ENCODE results near the gene SUGCT.
A peak's percentile ranks its signal among the peaks of the same experiment; 100 is the strongest.

The SUGCT gene

DNA sequence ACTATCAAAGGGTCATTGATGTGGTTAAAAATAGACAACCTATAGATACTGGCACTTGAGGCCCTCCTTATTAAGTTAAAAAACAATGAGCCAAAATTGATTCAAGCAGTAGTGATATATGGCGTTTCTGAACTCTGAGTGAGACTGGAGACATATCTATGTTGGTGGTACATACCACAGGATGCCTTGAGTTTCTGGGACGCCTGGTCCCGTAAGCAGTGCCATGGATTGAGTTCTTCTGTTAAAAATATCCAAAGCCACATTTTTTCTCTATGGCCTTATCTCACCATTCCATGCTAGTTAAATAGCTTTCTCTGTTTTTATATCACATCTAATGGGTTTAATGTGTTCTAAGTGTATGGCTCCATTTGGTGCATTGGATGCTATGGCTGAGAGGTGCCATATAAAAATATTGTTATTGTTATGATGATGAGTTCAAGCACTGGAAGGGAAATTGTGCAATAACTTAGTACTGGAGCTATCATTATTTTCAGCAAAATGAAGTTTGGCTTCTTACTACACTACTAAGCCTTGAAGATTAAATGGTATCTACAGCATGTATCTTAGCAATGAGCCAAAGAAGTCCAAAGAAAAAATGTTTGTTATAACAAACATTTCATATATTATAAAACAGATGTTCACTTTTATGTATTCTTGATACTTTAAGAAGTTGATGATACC lies 713.9 kb downstream of the SUGCT start:
- DNase-seq: no peak

DNA sequence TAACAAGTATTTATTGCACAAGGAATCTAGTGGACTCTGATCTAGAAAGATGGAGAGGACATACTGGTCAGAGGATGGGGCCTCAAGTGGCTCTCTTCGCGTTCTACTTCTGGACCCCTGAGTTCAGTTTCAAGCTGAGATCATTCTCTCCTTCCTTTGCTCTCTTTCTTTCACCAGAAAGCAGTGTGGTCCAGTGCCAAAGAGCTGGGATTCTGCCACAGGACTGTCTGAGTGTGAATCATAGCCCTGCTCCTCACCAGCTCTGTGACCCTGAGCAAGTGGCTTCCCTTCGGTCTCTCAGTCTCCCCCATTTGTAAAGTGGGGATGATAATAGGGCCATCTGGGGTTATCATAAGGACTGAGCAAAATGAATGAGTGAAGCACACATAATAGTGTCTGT lies 715.2 kb downstream of the SUGCT start:
- no peak for DNase-seq

DNA sequence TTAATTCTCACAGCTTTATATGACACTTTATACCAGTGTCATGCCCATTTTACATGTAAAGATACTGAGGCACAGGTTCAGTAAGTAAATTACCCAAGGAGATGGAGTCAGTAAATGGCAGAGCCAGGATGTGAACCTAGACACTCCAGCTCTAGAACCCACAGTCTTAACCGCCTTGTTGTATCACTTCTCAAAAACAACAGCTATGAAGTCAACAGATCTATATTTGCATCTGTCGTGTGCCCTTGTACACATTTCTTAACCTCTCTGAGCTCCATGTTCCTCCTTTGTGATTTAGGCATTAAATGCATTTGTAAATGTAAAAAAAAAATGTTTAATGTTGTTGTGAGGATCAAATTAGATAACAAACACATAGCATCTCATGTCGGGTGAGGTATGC lies 716.2 kb downstream of the SUGCT start:
- no peak for DNase-seq

DNA sequence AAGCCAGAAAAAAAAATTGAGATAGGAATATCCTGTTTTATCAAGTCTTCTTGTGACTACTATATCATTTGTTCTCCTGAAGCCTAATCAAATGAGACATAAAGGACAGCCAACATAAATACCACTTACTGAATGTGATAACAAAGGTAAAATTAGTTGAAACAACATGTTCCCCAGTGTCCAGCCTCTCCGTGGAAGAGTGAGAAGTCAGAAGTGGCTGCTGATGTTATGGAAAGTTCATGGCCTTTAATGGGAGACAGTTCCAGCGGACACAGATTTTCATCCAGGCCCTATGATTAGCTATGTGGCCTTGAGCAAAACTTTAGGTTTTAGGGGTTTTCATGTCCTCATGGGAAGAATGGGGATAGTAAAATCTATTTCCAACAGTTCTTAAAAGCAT lies 724.3 kb downstream of the SUGCT start:
- no peak for DNase-seq

DNA sequence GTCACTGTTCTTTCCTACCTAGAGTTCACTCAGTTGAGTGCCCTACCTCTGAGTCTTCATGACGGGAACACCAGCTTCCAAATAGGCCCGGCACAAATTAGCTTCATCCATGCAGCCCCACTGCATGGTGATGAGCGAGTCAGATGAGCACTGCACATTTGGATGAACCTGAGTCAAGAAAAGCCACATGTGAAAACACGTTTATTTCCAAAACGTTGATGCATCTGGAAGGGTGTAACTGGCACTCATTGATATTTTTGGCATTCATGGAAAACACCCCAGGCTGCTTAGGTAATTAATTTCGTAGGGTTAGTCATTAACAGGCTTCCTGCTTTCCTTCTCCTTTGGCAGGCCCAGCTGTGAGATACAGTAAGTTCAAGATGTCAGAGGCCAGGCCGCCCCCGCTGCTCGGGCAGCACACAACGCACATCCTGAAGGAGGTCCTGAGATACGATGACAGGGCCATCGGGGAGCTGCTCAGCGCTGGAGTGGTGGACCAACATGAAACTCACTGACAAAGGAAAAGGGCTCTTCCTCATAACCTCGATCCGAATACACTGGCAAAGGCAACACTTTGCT lies 725.2 kb downstream of the SUGCT start:
- no peak for DNase-seq

DNA sequence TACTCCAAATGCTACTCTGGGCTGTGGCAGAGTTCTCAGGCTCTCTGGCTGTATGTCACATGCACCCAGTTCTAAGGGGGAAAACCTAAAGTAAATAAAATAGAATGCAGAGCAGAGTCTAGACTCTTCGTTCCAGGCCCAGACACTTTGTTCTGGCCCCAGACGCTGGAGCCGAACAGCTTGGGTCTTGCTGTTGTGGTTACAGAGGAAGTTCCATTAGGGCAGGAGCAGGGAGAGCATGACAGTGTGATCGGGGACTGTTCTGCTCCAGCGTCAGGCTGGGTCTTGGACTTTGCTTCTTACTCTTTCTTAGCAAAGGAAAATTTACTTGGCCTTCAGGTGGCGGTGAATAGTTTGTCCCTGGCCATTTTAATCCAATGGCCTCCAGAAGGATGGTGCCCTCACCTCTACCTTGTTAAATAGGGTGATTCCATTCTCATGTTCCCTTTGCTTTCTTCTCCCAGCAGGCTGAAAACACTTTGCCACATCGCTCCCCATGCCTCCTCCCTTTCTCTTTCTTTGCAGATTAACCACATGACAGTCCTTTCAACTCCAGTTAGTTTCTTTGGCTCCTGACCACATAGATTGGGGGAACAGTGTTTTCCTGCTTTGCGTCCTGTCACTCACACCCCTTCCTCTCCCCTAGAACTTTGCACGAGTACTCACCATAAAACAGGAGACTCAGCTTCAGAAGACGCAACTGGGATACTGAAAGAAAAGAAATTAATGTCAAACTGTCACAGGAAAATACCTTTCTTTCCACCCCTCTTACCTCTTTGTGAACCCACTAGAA lies 730.8 kb downstream of the SUGCT start:
- no peak for DNase-seq

DNA sequence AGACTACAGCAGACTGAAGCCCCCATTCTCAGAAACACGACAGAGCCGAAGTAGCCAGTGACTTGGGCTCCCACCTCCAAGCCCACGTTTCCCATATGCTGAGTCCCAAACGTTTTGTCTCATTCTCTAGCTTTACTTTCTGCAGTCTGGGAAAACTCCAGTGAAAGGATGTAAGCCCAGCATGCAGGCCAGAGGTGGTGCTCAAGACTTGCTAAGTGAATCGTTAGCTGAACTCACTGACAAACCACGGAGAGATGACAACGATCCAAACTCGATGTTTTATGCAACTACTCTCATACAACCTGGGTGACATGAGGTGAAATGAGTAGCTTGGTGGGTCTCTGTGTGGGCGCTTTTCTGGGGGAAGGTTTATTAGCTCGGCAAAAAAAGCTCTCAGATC lies 731.8 kb downstream of the SUGCT start:
- DNase-seq: peak; percentile 5

DNA sequence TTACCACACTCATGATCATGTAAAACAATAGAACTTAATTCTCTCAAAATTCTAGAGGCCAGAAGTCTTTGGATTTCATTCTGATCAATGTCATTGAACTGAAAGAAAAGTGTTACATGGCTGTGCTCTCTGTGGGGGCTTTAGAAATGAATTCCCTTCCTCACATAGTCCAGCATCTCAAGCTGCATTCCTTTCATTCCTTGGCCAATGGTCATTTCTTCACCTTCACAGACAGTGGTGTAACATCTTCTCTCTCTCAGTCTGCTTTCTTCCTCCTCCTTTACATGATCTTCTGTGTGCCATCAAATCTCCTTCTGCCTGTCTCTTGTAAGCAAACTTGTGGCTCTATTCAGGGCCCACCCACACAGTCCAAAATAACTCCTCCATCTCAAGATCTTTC lies 735.3 kb downstream of the SUGCT start:
- no peak for DNase-seq

DNA sequence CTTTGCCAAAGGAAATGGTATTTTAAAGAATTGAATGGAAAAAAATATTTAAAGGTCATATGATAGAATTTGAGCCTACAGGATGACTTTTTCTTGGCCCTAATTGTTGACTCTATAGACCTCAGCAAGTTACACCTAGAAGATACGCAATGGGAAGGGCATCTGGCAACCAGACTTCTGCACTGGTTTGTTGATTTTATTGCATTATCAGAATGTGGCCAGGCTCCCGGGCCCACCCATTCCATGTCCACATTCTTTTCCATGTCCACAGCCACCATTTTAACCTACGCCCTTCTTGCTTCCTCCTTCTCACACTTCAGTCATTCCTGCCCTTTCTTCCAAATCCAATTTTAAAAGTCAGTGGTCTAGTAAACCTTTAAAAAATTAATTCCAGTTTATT lies 738.4 kb downstream of the SUGCT start:
- DNase-seq: no peak

DNA sequence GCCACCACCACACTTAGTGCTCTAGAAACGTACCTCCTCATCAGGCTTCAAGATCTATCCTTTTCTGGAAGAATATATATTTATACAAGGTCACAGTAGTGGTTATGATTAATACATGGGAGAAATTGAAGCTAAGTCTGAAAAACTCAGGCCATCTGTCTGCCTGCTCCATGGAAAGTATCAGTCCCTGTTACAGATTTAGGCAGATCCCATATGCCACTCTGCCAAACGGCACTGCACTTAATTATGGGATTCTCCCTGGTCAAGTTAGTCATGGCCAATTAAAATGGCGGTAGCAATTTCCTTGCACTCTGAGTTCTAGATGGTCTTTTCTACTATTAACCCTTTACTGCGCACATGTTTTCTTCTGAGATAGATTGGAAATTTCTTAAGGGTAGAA lies 740.0 kb downstream of the SUGCT start:
- DNase-seq: no peak

DNA sequence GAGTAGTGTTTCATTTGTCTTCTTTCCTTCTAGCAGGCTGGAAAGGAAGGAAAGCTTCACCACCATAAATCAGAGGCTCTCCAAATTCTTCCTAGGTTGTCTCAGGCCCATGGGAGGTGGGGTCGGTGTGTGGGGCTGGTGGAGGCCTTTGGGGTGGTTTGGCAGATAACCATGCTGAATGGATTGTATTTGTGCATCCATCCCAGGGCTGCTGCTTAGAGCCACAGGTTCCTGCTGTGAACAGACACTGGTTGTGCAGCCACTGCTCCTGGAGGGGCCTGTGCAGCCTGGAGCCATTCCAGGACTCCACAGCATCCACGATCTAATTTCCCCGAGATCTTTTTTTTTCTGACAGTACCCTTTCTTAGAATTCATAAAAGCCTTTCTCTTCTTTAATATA lies 741.8 kb downstream of the SUGCT start:
- no peak for DNase-seq

DNA sequence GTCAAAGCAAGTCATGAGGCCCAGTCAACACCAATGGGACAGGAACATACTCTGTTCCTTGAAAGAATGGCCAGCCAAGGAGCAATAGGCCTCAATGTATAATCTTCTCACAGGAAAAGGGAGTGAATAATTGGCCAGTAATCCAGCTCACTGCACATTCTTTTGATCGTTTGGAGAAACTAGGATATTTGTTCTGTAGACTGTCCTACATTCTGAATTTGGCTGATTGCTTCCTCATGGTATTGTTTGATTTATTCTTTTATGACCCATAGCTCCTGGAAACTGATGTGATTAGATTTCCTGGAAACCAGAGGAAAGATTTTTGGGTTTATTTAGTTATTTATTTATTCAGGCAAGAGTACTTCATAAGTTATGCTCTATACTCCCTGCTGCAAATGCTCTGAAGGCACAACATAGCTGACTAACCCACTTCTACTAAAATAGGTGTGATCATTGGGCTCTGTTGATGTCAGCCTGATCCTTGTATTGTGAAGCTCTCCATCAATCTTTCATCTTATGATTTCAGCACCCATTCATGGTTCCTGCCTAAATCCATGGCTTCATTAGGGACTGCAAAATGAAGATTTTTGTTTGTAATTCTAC lies 745.2 kb downstream of the SUGCT start:
- DNase-seq: no peak

DNA sequence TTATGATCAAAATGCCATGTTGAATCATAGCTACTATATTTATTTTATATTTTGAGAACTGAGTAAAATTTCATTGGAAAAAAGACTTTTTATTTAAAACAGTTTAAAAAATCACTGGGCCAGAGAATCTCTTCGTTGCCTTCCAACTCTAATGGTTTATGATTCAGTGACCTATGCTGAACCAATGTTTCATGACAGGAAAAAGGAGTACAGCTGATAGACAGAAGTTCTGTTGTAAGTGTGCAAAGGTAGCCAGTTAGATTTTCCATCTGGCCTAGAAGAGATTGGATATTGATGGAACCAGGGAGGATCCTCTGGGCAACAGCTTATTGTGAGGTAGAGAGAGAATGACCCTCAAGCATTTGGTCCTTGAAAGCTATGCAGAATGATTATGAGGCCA lies 745.8 kb downstream of the SUGCT start:
- no peak for DNase-seq

DNA sequence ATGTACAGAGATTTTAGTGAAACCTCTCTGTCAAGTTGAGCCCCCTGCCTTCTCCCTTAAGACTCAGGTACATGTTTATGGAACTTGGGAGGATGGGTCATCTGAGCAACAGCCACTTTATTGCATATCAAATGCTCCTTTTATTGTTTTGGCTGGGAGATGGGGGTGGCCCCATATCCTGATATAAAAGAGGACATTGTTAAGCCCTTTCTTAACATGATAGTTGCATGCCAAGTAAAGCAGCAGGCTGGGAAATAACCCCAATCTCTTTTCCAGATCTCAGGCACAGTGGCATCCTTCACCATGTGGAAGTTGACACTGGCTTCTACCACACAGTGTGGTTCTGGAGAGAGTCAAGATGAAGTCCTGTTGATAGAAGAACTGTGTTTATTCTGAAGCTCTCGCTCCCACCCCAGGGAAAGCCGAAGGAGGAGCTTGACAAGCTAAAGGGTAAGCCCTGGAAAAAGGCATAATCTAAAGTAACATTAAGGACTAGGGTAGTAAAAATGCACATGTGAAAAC lies 746.7 kb downstream of the SUGCT start:
- DNase-seq: no peak

DNA sequence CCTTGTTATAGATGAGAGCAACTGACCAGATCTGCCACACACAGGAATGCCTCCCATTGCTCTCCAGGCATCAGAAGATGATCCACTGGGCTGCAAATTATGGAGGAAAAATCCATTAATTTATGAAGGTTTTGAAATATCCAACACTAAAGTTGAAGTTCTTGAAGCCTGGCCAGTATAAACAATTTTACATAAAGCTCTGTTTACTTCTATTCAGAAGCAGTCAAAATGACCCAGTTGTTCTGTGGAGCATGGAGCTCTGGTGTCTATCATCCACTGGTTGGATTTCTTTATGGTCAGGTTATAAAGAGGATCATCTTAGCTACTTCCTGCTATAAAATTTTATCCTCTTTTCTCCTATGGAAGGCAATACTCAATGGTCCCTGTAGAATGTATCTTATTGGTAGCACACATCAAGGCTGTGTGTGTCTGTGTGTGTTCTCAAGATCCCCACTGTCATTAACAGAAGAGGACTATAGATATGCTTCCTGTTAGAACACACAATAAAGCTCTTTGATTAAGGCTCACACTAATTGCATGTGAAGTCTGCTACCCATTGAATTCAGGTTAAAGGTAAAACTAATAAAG lies 747.4 kb downstream of the SUGCT start:
- DNase-seq: no peak

DNA sequence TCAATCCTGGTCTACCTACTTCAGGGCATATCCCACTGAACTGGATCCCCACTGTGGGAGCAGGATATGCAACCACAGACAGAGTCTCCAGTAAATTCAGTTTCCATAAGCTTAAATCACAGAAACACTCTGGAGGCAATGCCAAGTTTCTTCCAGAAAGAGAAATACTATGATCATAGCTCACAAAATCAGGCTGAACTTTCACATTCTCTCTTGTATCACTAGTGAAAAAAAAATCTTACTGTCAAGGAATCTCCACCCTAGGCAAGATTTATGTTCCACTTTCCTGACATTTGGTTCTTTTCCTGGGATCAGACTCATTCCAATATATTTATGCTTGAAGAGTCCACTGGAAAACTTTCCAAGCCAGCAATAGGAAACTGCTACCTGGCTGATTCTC lies 749.0 kb downstream of the SUGCT start:
- no peak for DNase-seq

DNA sequence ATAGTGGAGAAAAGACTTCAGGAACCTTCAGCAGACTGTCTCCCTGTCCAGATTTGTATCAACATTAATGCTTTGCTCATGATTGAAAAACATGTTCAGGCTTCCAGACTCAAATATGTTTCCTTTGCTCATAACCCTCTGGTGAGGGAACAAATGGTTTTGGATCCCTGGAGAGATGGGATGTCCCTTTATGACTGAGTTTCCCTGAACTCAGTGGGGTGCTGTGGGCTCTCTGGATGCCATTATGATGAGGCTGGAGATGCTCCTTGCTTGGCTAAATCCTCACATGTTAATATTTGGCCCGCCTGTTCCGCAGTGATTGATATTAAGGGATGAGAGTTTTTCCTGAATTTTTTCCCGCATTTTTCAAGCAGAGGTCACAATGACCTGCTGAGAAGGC lies 749.4 kb downstream of the SUGCT start:
- DNase-seq: no peak

DNA sequence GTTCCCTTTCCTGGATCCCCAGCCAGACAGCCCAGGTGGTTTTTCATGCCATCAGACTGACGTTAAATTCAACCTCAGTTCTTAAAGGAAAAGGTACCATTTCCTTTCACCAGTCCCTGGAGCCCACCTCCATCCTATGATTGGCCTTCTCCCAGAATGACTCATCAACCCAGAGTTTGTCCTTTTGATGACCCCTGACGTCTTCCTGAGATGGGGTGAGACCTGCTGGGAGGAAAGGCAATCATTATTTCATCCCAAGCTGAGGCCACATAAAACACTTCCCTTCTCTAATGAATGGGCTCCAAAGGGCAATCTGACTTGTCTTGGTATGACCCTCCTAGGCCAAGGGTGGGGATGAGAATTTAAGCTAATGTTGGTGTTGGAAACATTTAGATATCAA lies 750.7 kb downstream of the SUGCT start:
- DNase-seq: no peak

DNA sequence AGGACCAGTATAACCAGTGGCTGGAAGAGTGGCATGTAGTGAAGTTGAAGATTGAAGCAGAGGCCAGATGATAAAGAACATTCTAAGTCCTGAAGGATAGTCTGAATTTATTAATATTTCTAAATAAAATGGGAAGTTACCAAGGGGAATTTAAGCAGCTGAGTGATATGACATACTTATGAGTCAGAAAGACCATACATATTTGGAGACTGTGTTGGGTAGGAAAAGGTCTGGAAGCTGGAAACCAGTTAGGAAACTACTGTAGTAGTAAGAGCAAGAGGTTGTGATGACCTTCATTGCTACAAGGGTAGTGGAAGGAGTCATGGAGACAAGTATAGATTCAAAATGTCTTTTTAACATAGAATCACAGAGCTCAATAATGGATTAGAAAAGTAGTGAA lies 752.3 kb downstream of the SUGCT start:
- DNase-seq: no peak

DNA sequence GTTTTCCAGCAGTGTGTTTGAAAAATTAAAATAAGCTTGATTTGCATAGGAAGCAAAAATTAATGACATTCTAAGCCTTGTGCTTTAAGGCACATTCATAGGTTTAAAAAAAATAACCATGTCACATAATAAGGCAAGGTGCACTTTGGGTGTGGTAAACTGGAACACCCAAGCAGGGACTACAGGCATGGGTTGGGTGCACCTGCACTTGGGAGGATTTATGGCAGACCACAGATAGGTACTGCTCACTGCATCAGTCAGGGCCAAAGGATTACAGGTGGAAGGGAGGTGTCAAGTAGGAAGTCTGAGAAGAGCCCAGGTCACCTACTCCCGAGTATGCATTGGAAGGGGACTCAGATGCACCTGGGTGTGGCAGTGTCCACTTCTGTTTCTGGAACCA lies 753.7 kb downstream of the SUGCT start:
- no peak for DNase-seq

DNA sequence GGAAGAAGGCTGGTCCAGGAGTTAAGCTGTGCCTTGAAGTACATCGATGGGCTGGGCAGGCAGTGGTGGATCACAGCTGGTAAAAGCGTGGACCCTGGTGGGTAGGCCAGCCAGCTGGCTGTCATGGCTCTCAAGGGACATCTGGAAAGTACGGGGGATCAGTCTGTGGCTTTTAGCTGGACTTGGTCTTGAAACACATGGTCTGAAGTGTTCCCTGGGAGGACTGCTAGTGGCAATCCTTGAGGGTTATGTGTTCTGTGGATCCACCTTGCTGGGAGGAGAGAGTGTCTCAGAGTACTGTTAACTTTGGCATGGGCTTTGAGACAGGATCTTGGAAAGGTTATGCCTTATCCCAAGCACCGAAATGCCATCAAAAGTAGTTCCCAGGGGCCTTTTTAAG lies 754.3 kb downstream of the SUGCT start:
- DNase-seq: no peak

DNA sequence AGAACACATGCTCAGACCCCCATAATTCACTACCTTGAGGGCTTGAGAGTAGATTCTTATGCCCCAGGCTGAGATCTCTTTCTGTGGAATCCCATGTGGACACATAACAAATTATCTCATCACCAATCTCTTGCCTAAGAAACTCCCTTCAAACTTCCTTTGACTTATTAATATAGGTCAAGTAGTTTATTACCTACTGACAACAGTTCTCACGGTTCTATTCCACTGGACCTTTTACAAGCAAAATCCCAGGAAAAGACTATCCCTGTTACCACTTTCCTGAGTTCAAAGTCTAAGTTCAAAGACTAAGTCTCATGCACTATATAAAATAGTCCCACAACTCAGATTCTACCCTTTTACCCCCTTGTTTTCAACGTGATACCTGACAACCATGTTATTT lies 754.7 kb downstream of the SUGCT start:
- DNase-seq: no peak

DNA sequence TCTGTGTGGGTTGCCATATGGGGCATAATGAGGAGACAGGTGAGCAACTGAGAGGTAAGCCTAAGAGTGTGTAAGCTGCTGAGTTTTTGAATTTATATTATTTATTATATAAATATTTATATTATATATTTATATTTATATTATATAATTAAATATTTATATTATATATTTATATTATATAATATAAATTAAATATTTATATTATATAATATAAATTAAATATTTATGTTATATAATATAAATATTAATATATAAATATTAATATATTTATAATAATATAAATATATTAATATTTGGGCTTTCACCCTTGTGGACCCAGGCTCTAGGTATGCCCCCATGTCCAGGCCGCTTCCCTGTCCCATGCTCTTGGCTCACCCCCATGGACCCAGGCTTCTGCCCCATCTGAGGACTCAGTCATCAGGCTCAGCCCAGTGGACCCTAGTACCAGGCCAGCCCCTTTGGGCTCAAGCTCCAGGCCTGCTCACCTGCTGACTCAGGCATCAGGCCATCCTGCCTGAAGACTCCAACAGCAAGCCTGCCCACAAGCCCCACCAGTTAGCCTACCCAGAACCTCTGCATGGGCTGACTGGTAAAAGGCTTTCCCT lies 755.4 kb downstream of the SUGCT start:
- no peak for DNase-seq
